Adrenal gland (tissue), 12 donors: Measurements from ENCODE around the gene PTPRN2. TPM values are rescaled to one million over a fixed set of nuclear protein-coding genes. Genes with fewer than 3 reads are reported as not detected.

Source experiments
- DNase-seq, 7 donors: peaks; one replicate each; pipeline ENCODE4 v3.0.0-alpha.2; 2019 to 2020
- H3K27ac ChIP-seq, 5 donors: fragments of 200-600 bp; sonication (generic) in 4 of 5; 1 replicate in 3 of 5; 2 replicates in 2 of 5; pipeline versions ENCODE4 v1.5.1 to v1.8.0; 2016 to 2020; ENCODE audit warnings: mild to moderate bottlenecking in 1 of 5
- H3K27me3 ChIP-seq: fragments of 200-600 bp; 2 replicates; pipeline ENCODE4 v1.8.0; 2021
- H3K36me3 ChIP-seq, 2 donors: fragments of 200-600 bp; replicated peaks in 1 of 2; 1 replicate in 1 of 2; 2 replicates in 1 of 2; pipeline versions ENCODE4 v1.5.1 to v1.8.0; 2018 to 2022
- H3K4me1 ChIP-seq, 2 donors: fragments of 200-600 bp; replicated peaks in 1 of 2; 1 replicate in 1 of 2; 2 replicates in 1 of 2; pipeline versions ENCODE4 v1.5.1 to v1.8.0; 2018 to 2021
- H3K4me3 ChIP-seq, 4 donors: fragments of 200-600 bp; sonication (generic) in 3 of 4; one replicate each; pipeline ENCODE4 v1.5.1; 2016 to 2018
- H3K9me3 ChIP-seq, 3 donors: fragments of 200-600 bp; sonication (generic) in 1 of 3; replicated peaks in 1 of 3; 1 replicate in 2 of 3; 2 replicates in 1 of 3; pipeline versions ENCODE4 v1.5.1 to v1.8.0; 2016 to 2021
- POLR2A ChIP-seq, 2 donors: fragments of 450-650 bp; IDR thresholded peaks; one replicate each; pipeline ENCODE4 v1.6.1; 2017; ENCODE audit warnings: antibody characterized with exemption in 2 of 2, mild to moderate bottlenecking in 2 of 2, moderate library complexity in 1 of 2
- WGBS, 4 donors: extraction: QIAGEN DNeasy Blood & Tissue Kit in 2 of 4; methylation state at CpG; one replicate each; pipeline versions ENCODE4 v1.1.5 to v1.1.7; 2013 to 2017; 5-methylcytosine and 5-hydroxymethylcytosine counted together
- intact Hi-C, 2 donors: fragments of 100-400 bp; cut with DNase I; formaldehyde crosslinking; loops; one replicate each; pipeline versions ENCODE4 v1.14.1 to v1.15.0; 2022 to 2023
- polyA plus RNA-seq, 3 donors: library from polyadenylated mRNA; stranded (reverse); fragments of 200-250 nt in 2 of 3; fragments of 350-450 nt in 1 of 3; fragmentation: Illumina TruSeq in 1 of 3; extraction: RNeasy Lipid Tissue Mini Kit (QIAGEN cat#74804) in 1 of 3; gene quantifications; one replicate each; pipeline ENCODE4 v1.2.3, GENCODE V29; 2013 to 2014
- total RNA-seq, 9 donors: library from RNA; depleted of rRNA in 4 of 9; stranded (reverse); fragments of >200 nt in 4 of 9; fragments of 120-200 nt in 1 of 9; fragmentation: NEBNext Ultra II Directional in 1 of 9; extraction: Animal tissue kit (Norgen Biotek cat#: 25700) in 1 of 9; gene quantifications; one replicate each; pipeline versions ENCODE4 v1.1.0 to v1.2.4, GENCODE V29; 2013 to 2023
- TF ChIP-seq, protein P1 (sequence below), 6 experiments: fragments of 450-650 bp in 4 of 6; fragments of 200-600 bp in 2 of 6; sonication (generic) in 1 of 6; IDR thresholded peaks; 1 replicate in 5 of 6; 2 replicates in 1 of 6; pipeline versions ENCODE4 v1.5.1 to v1.8.0; 2016 to 2021; ENCODE audit warnings: antibody characterized with exemption in 6 of 6, mild to moderate bottlenecking in 2 of 6, moderate library complexity in 1 of 6
- donor health status: healthy with polysubstance abuse.
- donor health status: Bipolar disorder and iron deficiency.
- donor health status: DM: yes; HTN: yes; CAD: no.
- donor health status: DM: no; HTN: no; CAD: no.
- donor health status: DM: no; HTN: no; CAD: no.
- donor health status: DM: yes; HTN: yes; CAD: no.

PTPRN2 gene
- total and polyA plus RNA-seq, 12 donors = 2.2 to 16.2 (median 3.4) TPM

GRCh38 chr7:157772486-157773130, 815.0 kb downstream of the PTPRN2 start:
- Histone ChIP-seq H3K36me3 (no peaks in the 10 kb centered on the region), H3K4me1 (no peaks in the 10 kb centered on the region), H3K27me3 (peaks cover 8% of the 10 kb centered on the region), H3K4me3 (no peak overlapping the region), H3K9me3 (no peaks in the 10 kb centered on the region), H3K27ac (no peak overlapping the region)
- no peak for DNase-seq
- WGBS, 4 donors = 91 to 94% (median 93%) methylated on average over 14 to 21 of the region's 21 CpGs
- intact Hi-C loops = no loop called here
- TF ChIP-seq, protein P1, sequence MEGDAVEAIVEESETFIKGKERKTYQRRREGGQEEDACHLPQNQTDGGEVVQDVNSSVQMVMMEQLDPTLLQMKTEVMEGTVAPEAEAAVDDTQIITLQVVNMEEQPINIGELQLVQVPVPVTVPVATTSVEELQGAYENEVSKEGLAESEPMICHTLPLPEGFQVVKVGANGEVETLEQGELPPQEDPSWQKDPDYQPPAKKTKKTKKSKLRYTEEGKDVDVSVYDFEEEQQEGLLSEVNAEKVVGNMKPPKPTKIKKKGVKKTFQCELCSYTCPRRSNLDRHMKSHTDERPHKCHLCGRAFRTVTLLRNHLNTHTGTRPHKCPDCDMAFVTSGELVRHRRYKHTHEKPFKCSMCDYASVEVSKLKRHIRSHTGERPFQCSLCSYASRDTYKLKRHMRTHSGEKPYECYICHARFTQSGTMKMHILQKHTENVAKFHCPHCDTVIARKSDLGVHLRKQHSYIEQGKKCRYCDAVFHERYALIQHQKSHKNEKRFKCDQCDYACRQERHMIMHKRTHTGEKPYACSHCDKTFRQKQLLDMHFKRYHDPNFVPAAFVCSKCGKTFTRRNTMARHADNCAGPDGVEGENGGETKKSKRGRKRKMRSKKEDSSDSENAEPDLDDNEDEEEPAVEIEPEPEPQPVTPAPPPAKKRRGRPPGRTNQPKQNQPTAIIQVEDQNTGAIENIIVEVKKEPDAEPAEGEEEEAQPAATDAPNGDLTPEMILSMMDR (IDR thresholded peaks at IDR 0.05) = no peak
- TF ChIP-seq POLR2A (IDR thresholded peaks at IDR 0.05) = no peak

GRCh38 chr7:157771689-157772088, 815.9 kb downstream of the PTPRN2 start:
- H3K27me3 ChIP-seq = peaks cover 8% of the 10 kb centered on the region
- 81 to 87% (median 85%) methylated on average over 6 of the region's 6 CpGs for WGBS, 4 donors
- H3K9me3 ChIP-seq = no peaks in the 10 kb centered on the region
- H3K36me3 ChIP-seq = no peaks in the 10 kb centered on the region
- DNase-seq = no peak
- no peaks in the 10 kb centered on the region for H3K4me1 ChIP-seq
- no peak overlapping the region for H3K27ac ChIP-seq
- intact Hi-C loops = no loop called here
- no peak overlapping the region for H3K4me3 ChIP-seq
- no peak for TF ChIP-seq POLR2A (IDR thresholded peaks at IDR 0.05)
- TF ChIP-seq, protein P1 (IDR thresholded peaks at IDR 0.05) = no peak

GRCh38 chr7:157770716-157771320, 816.8 kb downstream of the PTPRN2 start:
- no peak for DNase-seq
- WGBS, 4 donors = 81 to 88% (median 86%) methylated on average over 6 to 13 of the region's 13 CpGs
- peaks cover 8% of the 10 kb centered on the region for H3K27me3 ChIP-seq
- H3K36me3 ChIP-seq = no peaks in the 10 kb centered on the region
- TF ChIP-seq, protein P1 (IDR thresholded peaks at IDR 0.05) = no peak
- no peak for TF ChIP-seq POLR2A (IDR thresholded peaks at IDR 0.05)
- H3K27ac ChIP-seq = no peak overlapping the region
- H3K9me3 ChIP-seq = no peaks in the 10 kb centered on the region
- no peaks in the 10 kb centered on the region for H3K4me1 ChIP-seq
- intact Hi-C loops = no loop called here
- H3K4me3 ChIP-seq = no peak overlapping the region

DNA sequence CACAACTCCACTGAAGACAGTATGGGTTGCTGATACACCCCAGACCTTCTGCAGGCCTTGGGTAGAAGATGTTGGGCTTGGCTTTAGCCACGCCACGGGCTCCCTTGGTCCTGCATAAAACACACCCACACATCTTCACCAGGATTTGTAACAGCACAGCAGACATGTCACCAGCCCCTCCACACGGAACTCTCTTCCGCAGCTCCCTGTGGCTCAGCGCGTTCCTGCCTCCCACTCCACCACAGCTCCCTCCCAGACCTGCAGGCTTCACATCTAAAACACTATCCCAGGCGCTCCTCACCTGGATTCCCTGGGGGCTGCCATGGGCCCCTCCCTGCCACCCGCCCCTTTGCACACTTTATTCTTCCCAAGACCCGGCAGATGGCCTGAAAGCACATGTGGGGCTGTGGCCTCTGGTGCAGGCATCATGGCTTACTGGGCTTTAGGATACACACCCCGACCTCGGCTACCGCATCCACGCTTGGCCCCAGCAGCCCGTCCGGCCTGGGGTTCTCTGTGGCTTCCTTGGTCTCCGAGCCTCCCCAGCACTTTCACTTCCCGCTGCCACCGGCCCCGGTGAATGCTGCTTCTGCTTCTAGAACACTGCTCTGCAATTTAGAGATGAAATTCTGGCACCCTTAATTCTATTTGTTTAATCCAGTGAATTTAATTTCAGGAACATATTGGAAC, 818.0 kb downstream of the PTPRN2 start:
- H3K4me1 ChIP-seq = no peaks in the 10 kb centered on the region
- intact Hi-C loops = no loop called here
- DNase-seq = peak in 2 of 7 donors; percentile 3 to 19

More for the DNA sequence above, 818.0 kb downstream of the PTPRN2 start:
- no peak overlapping the region for H3K4me3 ChIP-seq
- TF ChIP-seq, protein P1 (IDR thresholded peaks at IDR 0.05) = no peak
- TF ChIP-seq POLR2A (IDR thresholded peaks at IDR 0.05) = no peak
- H3K27ac ChIP-seq = no peak overlapping the region
- no peaks in the 10 kb centered on the region for H3K36me3 ChIP-seq
- no peaks in the 10 kb centered on the region for H3K9me3 ChIP-seq
- WGBS, 4 donors = 77 to 85% (median 78%) methylated on average over 17 to 19 of the region's 19 CpGs
- H3K27me3 ChIP-seq = peaks cover 8% of the 10 kb centered on the region
